HG02759 (cell line): ENCODE results near the gene OR14C36.
"Not testable (repeated sequence)": the region's sequence is repeated elsewhere in the genome, so short reads cannot be mapped to it uniquely, and the experiment has no call there.

ENCODE experiments used
- ATAC-seq: cut with Tn5 transposase; IDR thresholded peaks from one replicate; pipeline ENCODE4 v1.9.1; 2021; ENCODE audit warnings: mild to moderate bottlenecking, moderate library complexity; ENCODE audit not compliant: unreplicated experiment

The OR14C36 gene, protein sequence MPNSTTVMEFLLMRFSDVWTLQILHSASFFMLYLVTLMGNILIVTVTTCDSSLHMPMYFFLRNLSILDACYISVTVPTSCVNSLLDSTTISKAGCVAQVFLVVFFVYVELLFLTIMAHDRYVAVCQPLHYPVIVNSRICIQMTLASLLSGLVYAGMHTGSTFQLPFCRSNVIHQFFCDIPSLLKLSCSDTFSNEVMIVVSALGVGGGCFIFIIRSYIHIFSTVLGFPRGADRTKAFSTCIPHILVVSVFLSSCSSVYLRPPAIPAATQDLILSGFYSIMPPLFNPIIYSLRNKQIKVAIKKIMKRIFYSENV

DNA sequence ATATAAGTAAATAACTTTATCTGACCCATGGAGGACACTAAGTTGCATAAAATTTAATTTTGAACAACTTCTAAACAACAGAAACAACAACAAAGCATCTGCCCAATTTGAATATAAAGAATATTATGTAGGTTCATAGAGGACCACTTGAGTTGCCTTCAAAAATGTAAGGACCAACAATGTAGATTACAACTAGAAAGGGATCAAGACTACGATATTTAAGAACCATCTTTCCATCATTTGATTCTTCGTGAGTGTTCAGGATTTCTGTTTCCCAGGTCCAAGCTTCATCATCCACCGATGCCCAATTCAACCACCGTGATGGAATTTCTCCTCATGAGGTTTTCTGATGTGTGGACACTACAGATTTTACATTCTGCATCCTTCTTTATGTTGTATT, at the start of gene OR14C36:
Gene OR14C36, plus strand, starts transcription at position 301 of the 400 bp plus-strand sequence. Its CDS starts 0 bp downstream, at position 301.
- ATAC-seq = no peak

DNA sequence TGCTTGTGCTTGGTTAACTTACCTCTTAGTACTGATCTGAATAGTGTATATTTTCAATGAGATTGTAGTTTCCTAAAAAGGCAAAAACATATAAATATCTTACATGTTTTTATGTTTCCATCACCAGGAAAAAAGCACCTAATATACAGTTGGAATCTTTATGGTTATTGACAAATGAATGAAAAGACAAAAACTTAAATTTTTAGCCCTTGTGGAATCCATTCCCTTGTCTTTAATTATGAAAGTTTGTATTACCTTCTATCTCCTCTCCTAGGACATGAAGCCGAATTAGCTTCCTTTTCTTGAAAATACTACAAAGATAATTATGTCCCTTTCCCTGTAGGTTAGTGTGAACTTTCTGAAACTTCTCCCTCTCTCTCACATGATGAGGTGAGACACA, 45.3 kb upstream of the OR14C36 start, which contains the start of gene OR2T12:
Gene OR2T12, minus strand, starts transcription at position 101 of the 400 bp plus-strand sequence. CDS start 7,846 bp downstream, outside the sequence.
- ATAC-seq = no peak

DNA sequence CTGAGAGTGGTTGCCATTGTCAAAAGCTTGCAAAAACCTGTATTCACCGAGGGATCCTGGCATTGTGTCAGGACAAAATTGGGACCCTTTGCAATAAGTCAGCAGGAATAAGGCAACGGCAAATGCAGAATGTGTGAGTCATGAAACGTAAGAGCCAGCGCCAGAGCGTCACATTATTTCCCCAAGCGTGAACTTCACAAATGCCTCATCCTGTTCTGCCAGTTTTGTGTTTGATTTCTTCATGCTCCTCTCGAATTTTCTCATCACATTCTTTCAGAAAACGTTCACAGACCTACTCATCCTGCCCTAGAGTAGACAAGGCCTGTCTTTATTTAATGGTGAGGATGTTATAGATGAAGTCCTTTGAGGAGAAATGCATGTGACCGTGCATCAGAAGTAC, 42.9 kb upstream of the OR14C36 start:
- not testable (repeated sequence) for ATAC-seq

DNA sequence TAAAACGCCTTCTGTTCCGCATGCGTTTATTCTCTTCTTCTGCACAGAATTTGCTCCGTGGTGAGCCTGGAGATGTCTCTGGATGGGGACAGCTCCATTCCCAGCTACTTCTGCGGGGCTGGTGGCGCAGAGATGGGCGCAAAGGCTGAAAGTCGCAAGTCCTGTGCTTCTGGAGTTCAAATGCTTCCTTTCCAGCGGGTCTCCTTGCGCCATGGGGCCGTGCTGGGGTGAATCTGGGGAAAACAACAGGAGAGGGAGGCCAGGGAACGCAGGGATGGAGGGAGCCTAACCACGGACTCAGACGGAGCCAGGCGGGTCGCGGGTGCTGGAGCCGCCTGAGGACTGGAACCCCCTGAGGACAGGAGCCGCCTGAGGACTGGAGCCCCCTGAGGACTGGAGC, 42.5 kb upstream of the OR14C36 start:
- no peak for ATAC-seq

DNA sequence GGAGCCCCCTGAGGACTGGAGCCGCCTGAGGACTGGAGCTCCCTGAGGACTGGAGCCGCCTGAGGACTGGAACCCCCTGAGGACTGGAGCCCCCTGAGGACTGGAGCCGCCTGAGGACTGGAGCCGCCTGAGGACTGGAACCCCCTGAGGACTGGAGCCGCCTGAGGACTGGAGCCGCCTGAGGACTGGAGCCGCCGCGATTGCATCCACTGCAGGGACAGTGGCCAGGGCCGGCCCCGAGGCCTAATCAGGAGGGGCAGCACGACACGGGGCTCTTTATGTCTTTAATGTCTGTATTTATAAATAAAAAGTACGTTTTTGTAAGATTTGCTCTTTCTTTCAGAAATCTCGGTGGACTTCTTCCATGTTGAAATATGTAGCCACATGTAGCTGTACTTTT, 41.8 kb upstream of the OR14C36 start:
- ATAC-seq = not testable (repeated sequence)

DNA sequence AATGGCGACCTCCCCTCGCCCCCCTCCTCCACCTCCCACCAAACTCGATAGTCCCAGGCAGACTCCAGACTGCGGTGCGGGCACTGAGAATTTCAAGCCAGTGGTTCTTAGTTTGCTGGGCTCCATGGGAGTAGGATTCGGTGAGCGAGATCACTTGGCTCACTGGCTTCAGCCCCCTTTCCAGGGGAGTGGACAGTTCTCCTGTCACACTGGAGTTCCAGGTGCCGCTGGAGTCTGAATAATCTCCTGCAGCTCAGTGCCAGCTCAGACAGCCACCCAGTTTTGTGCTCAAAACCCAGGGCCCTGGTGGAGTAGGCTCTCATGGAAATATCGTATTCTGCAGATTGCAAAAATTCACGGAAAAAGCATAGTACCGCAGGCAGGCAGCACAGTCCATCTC, 31.8 kb upstream of the OR14C36 start:
- ATAC-seq = no peak

DNA sequence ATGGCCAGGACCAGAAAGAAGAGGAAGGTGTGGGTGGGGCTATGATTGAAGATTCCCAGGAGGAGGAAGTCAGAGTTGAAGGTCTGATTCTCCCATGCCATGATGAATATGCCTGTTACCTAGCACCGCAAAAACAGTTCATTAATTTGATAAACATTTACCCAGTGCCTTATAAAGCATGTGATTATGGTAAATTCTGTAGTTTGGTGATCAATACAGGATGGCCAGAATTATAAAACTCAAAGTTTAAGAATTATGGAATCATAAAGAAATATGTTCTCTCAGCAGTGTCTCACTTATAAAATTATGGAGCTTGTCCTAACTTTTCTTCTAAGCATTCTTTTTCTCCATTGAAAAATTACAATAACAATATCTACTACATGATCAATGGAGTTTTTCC, 24.1 kb upstream of the OR14C36 start, which contains the start of gene OR2M7:
Gene OR2M7, minus strand, starts transcription at position 101 of the 400 bp plus-strand sequence. Its CDS starts 0 bp downstream, at position 101.
- ATAC-seq = no peak

DNA sequence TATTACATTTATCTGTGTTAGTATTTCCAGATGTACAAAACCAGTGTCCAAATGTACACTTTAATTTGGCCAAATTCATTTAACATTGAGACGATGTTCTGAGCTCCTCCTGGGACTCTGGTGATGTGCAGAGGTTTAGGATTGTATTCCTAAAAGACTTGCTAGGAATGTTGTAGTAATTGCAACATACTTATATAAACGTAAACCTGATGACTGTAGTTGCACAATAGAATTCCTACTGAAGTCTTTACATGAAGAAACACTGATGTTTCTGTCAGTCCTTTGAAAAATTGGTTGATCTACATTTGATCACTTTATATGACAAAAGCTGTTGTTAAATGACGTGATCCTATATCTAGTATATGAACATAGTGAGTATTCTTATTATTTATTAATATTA, 5.1 kb upstream of the OR14C36 start:
- no peak for ATAC-seq

DNA sequence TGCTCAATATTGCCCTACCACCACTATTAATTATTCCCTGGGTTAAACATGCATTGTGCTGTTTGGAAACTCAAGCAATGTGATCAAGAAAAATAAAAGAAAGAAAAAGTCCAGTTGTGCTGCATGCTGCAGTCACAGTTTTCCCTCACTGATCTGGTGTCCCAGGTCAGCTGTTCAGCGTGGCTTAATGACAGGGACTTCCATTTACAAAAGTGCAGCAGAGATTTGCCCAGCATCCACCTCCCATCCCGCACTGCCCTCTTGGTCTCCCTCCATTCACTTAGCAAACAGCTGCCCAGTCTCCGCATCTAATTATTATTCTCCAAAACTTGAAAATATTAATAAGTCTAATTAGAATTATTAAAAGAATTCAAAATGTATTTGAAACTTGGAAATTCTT, 10.8 kb downstream of the OR14C36 start:
- ATAC-seq = no peak

DNA sequence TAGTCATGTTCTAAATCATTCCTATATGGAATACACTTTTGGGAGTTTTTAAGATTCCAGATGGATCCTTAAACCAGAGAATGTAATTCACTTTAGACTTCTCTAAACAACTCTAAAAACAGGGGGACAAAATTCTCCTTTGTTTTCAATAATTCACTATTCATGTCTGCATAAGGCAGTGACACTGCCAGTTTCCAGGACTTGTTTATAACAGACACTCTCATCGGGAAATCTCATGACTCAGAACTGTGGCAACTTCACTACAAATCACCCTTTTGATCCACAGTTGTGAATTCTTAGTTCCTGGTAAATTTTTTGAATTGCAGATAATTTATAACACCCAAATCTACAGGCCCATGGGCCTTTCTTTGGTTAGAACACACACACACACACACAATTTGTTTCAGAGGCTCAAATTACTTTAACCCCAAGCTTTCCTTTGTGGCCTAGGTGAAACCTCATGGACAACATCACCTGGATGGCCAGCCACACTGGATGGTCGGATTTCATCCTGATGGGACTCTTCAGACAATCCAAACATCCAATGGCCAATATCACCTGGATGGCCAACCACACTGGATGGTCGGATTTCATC, 12.6 kb downstream of the OR14C36 start, which contains the start of gene OR2T4:
Gene OR2T4, plus strand, starts transcription at position 545 of the 595 bp plus-strand sequence. Its CDS starts 0 bp downstream, at position 545.
- no peak for ATAC-seq

DNA sequence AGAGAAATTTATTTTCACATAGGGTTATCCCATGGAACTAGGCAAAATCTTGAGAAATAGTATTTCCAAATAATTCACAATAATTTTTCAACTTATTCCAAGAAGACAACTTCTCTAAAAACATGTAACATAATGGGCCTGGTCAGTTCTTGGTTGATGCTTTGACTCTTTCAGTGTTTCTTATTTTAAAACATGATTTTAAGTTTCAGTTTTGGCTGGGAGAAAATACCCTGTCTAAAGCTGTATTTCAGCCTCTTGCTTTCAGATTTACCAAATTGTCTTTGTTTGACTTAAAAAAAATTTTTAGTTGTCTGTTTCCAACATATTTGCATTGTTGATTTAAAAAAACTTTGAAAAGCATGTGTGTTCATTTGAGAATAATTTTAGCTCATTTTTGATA, 18.0 kb downstream of the OR14C36 start:
- no peak for ATAC-seq

DNA sequence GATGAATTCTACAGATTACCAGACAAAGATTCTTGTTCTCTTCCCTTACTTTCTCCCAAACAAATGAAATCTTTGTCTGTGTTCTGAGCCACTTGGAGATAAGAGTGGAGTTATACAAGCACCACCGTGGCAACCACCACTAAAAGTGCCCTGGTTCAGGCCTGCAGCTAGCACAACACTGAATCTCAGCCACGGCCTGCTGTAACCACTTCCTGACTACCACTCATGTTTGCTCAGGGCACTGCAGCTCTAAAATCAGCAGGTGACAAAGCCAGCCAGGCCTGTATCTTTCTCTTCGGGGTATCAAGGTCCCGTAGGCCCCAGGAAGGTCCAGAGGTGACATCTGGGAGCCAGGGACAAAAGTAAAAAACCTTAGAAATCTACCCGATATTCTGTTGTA, 23.8 kb downstream of the OR14C36 start:
- ATAC-seq = no peak

DNA sequence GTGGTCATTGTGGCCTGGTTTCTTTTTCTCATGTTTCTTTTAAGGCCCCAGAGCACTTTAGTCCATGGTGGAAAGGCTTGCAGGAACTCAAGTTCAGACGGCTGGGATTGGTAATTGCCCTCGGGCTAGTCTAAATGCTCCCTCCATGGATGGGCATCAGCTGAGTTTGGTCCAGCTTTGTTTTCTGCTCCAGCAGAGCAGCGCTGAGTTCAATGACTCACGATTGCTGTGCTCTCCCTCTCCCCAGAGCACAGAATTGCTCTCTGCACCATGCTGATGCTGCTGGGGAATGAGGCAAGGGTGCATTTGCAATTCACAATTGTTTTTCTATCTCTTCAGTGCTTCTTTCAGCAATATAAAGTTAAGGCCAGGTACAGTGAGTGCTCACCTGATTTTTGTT, 25.2 kb downstream of the OR14C36 start:
- ATAC-seq = no peak

DNA sequence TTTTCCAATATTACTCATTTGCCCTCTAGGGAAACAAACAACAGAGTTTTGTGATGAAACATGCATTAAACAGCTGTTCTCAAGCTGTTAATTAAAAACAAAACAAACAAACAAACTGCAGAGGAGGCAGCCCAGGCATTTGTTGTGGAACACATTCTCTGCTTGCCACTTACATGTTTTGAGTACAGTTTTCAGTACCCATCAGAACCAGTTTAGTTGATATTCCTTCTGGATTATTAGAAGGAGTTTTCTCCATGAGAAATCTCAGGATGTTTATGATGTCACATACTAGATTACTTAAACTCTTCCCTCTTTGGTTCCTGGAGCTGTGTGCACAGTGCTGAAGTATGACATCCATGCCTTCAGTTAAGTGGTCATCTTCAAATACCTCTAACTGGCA, 26.9 kb downstream of the OR14C36 start, which contains the start of gene OR2T6:
Gene OR2T6, plus strand, starts transcription at position 301 of the 400 bp plus-strand sequence. CDS start 11,863 bp downstream, outside the sequence.
- ATAC-seq = no peak

DNA sequence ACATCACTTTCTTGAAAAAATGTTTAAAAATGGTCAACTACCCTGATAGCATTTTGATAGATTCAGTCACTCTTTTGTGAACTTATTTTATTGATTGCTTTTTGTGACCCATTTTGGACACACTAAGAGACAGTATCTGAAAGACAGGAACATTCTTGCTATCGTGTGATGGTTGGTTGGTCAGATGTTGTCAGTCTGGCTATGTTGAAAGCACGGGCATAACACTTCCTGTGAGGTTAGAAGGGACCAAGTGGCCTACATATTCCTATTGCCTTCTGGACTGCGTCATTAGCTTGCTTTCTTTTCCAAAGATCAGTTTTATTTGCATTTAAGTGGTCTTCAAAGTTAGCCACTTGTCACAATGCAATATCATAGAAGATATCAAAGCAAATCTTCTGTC, 28.3 kb downstream of the OR14C36 start:
- ATAC-seq = no peak

DNA sequence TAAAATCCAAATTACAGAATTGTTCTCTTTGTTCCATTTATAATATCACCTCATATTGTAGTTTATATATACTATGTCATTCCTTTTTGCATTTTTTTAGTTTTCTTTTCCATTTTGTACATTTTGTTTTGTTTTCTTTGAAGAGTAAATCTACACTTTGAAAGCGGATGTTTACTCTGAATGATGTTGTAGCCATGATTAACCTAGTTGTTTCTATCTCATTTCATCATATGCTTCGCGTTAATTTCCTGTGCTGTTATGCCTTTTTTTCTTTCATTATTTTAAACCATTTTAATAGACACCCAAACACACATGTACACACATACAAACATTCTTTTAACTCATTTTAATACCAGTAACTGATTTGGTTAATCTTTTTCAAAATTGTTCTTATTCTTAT, 32.3 kb downstream of the OR14C36 start:
- no peak for ATAC-seq

DNA sequence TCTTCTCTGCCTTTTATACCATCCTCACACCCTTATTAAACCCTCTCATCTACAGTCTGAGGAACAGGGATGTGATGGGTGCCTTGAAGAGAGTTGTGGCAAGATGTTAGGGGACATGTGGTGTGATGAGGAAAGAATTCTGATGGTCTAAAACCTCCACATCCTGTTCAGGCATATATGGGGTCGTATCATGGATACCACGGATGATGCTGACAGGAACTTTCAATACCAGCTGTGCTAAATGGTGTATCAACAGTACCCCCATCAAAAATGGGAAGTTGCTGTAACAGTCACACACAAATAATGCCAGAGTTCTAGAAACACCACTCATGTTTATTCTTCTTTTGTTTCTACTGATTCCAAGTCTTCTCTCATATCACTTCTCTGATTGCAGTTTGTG, 39.9 kb downstream of the OR14C36 start:
- ATAC-seq = no peak

DNA sequence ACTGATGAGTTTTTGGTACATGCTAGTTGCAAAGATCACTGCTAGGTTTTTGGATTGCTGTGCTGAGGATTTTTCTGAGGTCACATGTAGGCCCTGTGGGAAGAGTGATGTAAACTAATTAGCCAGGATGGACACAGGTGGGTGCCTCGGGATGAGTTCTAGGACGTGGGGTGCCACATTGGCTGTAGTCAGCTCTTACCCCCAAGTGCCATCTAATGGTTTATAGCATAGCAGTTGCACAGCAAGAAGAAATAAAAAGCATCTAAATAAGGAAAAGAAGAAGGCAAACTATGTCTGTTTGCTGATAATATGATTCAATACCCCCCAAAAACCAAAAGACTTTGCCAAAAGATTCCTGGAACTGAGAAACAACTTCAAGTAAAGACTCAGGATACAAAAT, 44.5 kb downstream of the OR14C36 start:
- no peak for ATAC-seq
